LNCAP (cell line): ENCODE measurements around the gene DUS1L.

Source experiments
- CTCF ChIP-seq: fragments of 450-650 bp; IDR thresholded peaks from 2 replicates; pipeline ENCODE4 v1.5.1; 2017; ENCODE audit warnings: mild to moderate bottlenecking

The DUS1L gene

GRCh38 chr17:82052638-82053059, 13.0 kb downstream of the DUS1L start:
- TF ChIP-seq CTCF = no peak

GRCh38 chr17:82051776-82052637, 13.6 kb downstream of the DUS1L start, which contains the start of the genes GPS1 and RFNG:
Gene GPS1 (plus strand): TSS chr17:82051898. CDS start chr17:82051932, 34 bp downstream.
Gene RFNG (minus strand): TSS chr17:82051811. CDS start chr17:82051766, 45 bp downstream.
- no peak for TF ChIP-seq CTCF

DNA sequence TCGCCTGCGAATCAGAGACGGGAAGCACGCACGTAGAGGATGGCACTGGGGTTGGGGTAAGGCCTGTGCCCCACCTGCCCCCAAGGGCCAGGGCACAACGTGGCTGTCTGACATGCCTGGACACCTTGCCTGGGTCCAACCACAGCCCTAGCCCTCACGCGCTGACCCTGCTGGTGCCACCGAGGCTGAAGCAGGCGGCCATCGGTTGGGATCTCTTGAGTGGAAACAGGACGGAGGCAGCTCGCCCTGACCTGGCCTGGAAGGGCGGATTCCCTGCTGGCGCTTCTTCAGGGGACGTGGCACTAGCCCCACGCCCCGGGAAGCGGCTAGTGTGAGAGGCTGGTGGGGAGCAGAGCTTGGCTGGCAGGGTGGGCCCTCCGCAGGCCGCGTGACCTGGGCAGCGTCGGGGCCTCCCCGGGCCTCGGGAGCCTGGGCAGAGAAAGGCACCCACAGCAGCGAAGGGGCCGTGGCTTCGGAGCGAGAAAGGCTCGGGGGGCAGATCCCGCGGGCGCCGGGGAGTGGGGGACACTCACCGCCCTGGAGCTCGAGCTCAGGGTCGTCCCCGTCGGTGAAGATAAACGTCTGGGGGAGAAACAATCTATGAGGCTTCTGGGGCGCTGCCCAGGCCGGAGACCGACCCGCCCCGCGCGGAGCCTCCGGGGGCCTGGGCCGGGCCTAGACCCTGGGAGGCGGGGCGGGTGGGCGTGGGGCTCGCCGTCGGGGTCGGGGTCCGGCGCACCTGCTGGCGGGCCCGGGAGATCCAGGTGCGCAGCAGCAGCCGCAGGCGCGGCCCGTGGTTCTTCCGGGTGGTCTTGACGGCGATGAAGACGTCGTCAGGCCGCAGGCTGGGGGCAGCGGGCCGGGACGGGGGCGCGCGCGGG, 14.6 kb downstream of the DUS1L start:
- TF ChIP-seq CTCF = no peak

- no peak for TF ChIP-seq CTCF
Measured at GRCh38 chr17:82050152-82050760, 15.3 kb downstream of the DUS1L start.

- no peak for TF ChIP-seq CTCF
Measured at GRCh38 chr17:82049521-82049971, 16.1 kb downstream of the DUS1L start.

- TF ChIP-seq CTCF = no peak
Measured at GRCh38 chr17:82049106-82049505, 16.5 kb downstream of the DUS1L start.

DNA sequence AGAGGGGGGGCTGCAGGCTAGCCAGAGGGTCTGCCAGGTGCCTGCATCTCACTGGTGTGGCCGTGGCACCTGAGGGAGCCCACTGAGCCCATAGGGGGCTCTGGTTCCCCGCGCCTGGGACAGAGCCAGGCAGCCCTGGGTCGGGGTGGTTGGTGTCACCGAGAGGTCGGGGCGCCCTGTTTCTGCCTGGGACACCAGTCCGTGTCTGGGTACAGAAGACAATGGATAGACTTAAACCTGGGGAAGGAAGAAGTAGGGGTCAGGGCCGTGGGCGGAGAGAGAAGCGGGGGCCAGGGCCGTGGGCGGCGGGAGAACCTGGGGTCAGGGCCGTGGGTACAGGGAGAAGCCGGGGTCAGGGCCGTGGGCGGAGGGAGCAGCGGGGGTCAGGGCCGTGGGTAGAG, 17.0 kb downstream of the DUS1L start:
- no peak for TF ChIP-seq CTCF
